Coronary artery (tissue), 2 donors: ENCODE measurements around the gene ANKRD33.

ENCODE experiments used
- DNase-seq: peaks from one replicate; pipeline ENCODE4 v3.0.0-alpha.2; 2017; ENCODE audit warnings: low spot score
- H3K27ac ChIP-seq, 2 donors: fragments of 200-600 bp; sonication (generic); one replicate each; pipeline ENCODE4 v1.5.1; 2016 to 2019
- H3K4me3 ChIP-seq: fragments of 200-600 bp; sonication (generic); 2 replicates; pipeline ENCODE4 v1.5.1; 2016; ENCODE audit warnings: mild to moderate bottlenecking, moderate library complexity
- TF ChIP-seq, protein P1 (sequence below): fragments of 200-600 bp; sonication (generic); IDR thresholded peaks from one replicate; pipeline ENCODE4 v1.5.1; 2019; ENCODE audit warnings: antibody characterized with exemption

The ANKRD33 gene

DNA sequence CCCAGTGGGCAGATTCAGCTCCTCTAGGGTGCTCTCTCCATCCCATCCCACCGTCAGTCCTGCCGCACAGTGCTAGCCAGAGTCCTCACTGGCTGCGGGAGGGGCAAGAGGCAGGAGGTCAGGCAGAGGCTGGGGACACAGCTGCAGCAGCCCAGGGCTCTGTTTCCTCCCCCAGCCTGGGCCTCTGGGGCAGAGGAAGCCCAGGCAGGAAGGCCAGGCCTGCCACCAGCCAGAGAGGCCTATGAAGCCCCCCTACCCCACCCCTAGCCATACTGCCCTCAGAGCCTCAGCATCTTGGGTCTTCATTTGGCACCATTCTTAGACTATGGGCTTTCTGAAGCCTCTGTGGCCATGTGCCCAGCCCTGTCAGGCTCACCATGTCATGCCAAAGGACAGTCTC is 22.8 kb downstream of the ANKRD33 start:
- no peak for DNase-seq
- Histone ChIP-seq H3K4me3 (peak overlapping the region; percentile 81), H3K27ac (peak overlapping the region in 1 of 2 donors; percentile 63)
- TF ChIP-seq, protein P1, sequence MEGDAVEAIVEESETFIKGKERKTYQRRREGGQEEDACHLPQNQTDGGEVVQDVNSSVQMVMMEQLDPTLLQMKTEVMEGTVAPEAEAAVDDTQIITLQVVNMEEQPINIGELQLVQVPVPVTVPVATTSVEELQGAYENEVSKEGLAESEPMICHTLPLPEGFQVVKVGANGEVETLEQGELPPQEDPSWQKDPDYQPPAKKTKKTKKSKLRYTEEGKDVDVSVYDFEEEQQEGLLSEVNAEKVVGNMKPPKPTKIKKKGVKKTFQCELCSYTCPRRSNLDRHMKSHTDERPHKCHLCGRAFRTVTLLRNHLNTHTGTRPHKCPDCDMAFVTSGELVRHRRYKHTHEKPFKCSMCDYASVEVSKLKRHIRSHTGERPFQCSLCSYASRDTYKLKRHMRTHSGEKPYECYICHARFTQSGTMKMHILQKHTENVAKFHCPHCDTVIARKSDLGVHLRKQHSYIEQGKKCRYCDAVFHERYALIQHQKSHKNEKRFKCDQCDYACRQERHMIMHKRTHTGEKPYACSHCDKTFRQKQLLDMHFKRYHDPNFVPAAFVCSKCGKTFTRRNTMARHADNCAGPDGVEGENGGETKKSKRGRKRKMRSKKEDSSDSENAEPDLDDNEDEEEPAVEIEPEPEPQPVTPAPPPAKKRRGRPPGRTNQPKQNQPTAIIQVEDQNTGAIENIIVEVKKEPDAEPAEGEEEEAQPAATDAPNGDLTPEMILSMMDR = no peak

- H3K27ac ChIP-seq = peak overlapping the region in 1 of 2 donors; percentile 63
- no peak for DNase-seq
- TF ChIP-seq, protein P1 = no peak
- H3K4me3 ChIP-seq = no peak overlapping the region
Observed at GRCh38 chr12:51911307-51911706, 23.4 kb downstream of the ANKRD33 start.

DNA sequence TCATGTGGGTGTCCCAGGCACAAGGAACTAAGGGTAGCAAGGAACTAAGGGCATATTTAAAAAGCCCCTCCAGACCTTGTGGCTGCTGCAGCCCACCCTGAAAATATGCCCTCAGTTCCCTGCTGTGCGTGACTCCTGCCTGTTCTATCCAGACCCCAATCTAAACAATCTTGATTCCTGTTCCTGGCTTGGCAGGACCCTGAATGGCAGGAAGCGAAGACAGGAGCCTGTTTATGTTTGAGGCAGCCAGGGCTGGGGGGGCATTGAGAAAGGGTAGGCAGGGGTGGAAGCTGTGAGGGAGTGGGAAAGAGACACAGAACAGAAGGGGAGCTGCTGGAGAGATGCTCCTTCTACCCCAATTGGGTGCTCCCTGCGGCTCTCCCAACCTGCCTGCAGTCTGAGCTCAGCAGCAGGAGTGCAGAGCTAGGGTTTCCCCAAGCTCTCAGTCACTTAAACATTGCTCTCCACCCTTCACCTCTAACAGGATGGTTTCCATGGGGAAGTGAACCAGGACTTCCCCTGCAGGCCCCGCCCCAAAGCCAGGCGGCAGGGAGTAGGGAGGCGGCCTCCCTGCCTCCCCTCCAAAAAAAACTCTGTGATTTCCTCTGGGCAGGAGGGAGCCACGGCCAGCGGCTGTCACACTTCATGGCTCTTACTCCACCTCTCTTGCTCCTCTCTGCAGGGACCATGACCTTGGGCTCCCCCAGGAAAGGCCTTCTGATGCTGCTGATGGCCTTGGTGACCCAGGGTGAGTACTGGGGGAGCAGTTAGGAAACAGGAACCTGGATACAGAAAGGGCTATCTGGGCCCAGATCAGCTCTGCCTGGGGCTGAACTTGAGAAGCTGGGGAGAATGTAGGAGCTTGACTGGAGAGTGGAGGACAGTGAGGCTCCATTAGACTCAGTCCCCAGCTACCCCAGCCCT is 24.1 kb downstream of the ANKRD33 start:
- Histone ChIP-seq H3K27ac (peak overlapping the region in 1 of 2 donors; percentile 63), H3K4me3 (peak overlapping the region; percentile 47)
- no peak for DNase-seq
- TF ChIP-seq, protein P1 = no peak

GRCh38 chr12:51913071-51914033 is 25.4 kb downstream of the ANKRD33 start:
- DNase-seq = peak; percentile 74
- TF ChIP-seq, protein P1 = no peak
- Histone ChIP-seq H3K4me3 (peak overlapping the region; percentile 47), H3K27ac (peak overlapping the region in 1 of 2 donors; percentile 6)

DNA sequence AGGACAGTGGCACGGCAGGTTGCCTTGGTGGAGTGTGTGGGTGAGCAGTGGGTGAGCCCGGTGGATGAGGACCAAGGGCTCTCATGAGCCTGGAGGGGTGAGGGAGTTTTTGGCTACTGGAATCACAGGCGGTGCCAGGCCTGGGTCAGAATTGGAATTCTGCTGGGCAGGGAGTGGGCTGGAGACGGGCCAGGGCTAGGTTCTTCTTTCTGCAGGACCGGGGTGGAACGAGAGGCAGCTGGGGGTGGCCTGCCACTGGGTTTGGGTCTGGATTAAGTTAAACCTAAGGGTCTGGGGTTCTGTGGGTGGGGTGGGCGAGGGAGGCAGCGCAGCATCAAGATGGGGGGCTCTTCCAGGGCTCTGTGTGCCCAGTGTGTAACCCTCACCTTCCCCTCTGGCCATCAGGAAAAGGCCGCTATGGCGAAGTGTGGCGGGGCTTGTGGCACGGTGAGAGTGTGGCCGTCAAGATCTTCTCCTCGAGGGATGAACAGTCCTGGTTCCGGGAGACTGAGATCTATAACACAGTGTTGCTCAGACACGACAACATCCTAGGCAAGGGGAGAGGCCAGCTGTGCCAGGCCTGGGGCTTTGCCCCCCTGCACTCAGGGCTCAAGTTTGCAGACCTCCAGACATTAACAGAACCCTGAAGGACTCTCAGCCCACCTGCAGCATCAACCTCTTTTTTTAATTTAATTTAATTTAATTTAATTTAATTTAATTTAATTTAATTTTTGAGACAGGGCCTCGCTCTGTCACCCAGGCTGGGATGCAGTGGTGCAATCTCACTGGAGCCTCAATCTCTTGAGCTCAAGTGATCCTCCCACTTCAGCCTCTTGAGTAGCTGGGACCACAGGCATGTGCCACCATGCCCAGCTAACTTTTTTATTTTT is 26.4 kb downstream of the ANKRD33 start:
- no peak for DNase-seq
- H3K4me3 ChIP-seq = no peak overlapping the region
- peak overlapping the region in 1 of 2 donors; percentile 6 for H3K27ac ChIP-seq
- TF ChIP-seq, protein P1 = no peak

DNA sequence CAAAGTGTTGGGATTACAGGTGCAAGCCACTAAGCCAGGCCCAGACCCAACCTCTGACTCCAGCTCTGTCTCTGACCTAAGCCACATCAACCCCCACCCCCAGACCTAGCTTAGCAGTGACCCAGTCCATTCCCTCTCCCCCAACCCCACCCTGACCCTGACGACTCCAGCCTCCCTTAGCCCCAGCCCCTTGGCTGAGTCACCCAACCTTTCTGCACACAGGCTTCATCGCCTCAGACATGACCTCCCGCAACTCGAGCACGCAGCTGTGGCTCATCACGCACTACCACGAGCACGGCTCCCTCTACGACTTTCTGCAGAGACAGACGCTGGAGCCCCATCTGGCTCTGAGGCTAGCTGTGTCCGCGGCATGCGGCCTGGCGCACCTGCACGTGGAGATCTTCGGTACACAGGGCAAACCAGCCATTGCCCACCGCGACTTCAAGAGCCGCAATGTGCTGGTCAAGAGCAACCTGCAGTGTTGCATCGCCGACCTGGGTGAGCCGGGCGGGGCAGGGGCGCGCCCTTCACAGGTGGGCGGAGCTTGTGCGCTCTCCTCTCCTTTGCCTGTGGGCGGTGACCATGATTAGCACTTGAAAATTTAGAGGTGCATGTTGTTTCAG is 27.2 kb downstream of the ANKRD33 start:
- no peak for DNase-seq
- Histone ChIP-seq H3K27ac (no peak overlapping the region), H3K4me3 (no peak overlapping the region)
- TF ChIP-seq, protein P1 = no peak
